PC-3 (cell line): ENCODE data around the gene EEF1E1. TPM values are rescaled to one million over a fixed set of nuclear protein-coding genes. Genes with fewer than 3 reads are reported as not detected.

ENCODE experiments used
- ATAC-seq: fragments of 200-7000 bp; cut with Tn5 transposase; 2 replicates; pipeline ENCODE4 v1.9.1; 2020; ENCODE audit warnings: mild to moderate bottlenecking, moderate library complexity
- BruUV-seq: library from RNA; stranded (reverse); fragments of 400-500 nt; replicated peaks from 2 replicates; lab custom pipeline; 2021; lab: Mats Ljungman, UMichigan
- CTCF ChIA-PET: fragments of 300-600 bp; sonication (Branson Sonifier 250); formaldehyde crosslinking; loops from one replicate; lab custom pipeline; 2022; ENCODE audit warnings: antibody characterized with exemption; lab: Charles Lee
- POLR2A ChIA-PET: fragments of 300-600 bp; sonication (Branson Sonifier 250); formaldehyde crosslinking; loops from one replicate; lab custom pipeline; 2022; ENCODE audit warnings: antibody characterized with exemption; ENCODE audit not compliant: unreplicated experiment; lab: Charles Lee
- DNase-seq: peaks from one replicate; pipeline ENCODE4 v3.0.0-alpha.2; 2015
- H2AFZ ChIP-seq: fragments of 300-600 bp; sonication (generic); 2 replicates; pipeline ENCODE4 v1.6.0; 2016; ENCODE audit warnings: antibody characterized with exemption, low read length
- H3F3A ChIP-seq: fragments of 300-600 bp; sonication (generic); one replicate; pipeline ENCODE4 v1.6.0; 2017; ENCODE audit warnings: antibody characterized with exemption, low read length, control low read depth, mild to moderate bottlenecking; ENCODE audit not compliant: unreplicated experiment
- H3K27ac ChIP-seq: fragments of 300-600 bp; sonication (generic); 2 replicates; pipeline ENCODE4 v1.5.1; 2016; ENCODE audit warnings: mild to moderate bottlenecking, low read length
- H3K27me3 ChIP-seq: fragments of 300-600 bp; sonication (generic); 2 replicates; pipeline ENCODE4 v1.6.1; 2016; ENCODE audit warnings: low read length, mixed read lengths
- H3K36me3 ChIP-seq: fragments of 300-600 bp; sonication (generic); 2 replicates; pipeline ENCODE4 v1.6.1; 2016; ENCODE audit warnings: low read depth, mixed run types, low read length, mixed read lengths
- H3K4me1 ChIP-seq: fragments of 300-600 bp; sonication (generic); 2 replicates; pipeline ENCODE4 v1.5.1; 2016; ENCODE audit warnings: low read length; ENCODE audit not compliant: insufficient read depth
- H3K4me2 ChIP-seq: fragments of 300-600 bp; sonication (generic); 2 replicates; pipeline ENCODE4 v1.6.0; 2016; ENCODE audit warnings: low read length
- H3K4me3 ChIP-seq: fragments of 300-600 bp; sonication (generic); 2 replicates; pipeline ENCODE4 v1.5.1; 2016; ENCODE audit warnings: mild to moderate bottlenecking, low read length, mixed read lengths
- H3K79me2 ChIP-seq: fragments of 300-600 bp; sonication (generic); 2 replicates; pipeline ENCODE4 v1.6.1; 2017; ENCODE audit warnings: low read length, mixed read lengths
- H3K9ac ChIP-seq: fragments of 300-600 bp; sonication (generic); 2 replicates; pipeline ENCODE4 v1.6.0; 2016; ENCODE audit warnings: mild to moderate bottlenecking, low read length
- H3K9me2 ChIP-seq: fragments of 300-600 bp; sonication (generic); replicated peaks from 2 replicates; pipeline ENCODE4 v1.6.1; 2016; ENCODE audit warnings: mixed run types, low read length, mixed read lengths
- H3K9me3 ChIP-seq: fragments of 300-600 bp; sonication (generic); 2 replicates; pipeline ENCODE4 v1.6.1; 2016; ENCODE audit warnings: low read length, mixed read lengths
- H4K20me1 ChIP-seq: fragments of 300-600 bp; sonication (generic); 2 replicates; pipeline ENCODE4 v1.6.1; 2016; ENCODE audit warnings: low read length, mixed read lengths
- EZH2 ChIP-seq: fragments of 300-600 bp; sonication (generic); IDR thresholded peaks from one replicate; pipeline ENCODE4 v1.6.1; 2017; ENCODE audit warnings: antibody characterized with exemption, mild to moderate bottlenecking, low read length; ENCODE audit not compliant: unreplicated experiment
- EZH2phosphoT487 ChIP-seq: fragments of 300-600 bp; sonication (generic); IDR thresholded peaks from 2 replicates; pipeline ENCODE4 v1.6.1; 2018; ENCODE audit warnings: mild to moderate bottlenecking, antibody characterized with exemption, low read length, borderline replicate concordance
- intact Hi-C: fragments of 100-400 bp; cut with micrococcal nuclease; formaldehyde crosslinking; loops from 2 replicates; pipeline ENCODE4 v1.9.0; 2023
- total RNA-seq: library from RNA; depleted of rRNA; stranded (reverse); fragments of >200 nt; gene quantifications from 2 replicates; pipeline ENCODE4 v1.2.3, GENCODE V29; 2014
- TF ChIP-seq, protein P1 (sequence below): fragments of 300-600 bp; sonication (generic); conservative IDR thresholded peaks from 2 replicates; pipeline ENCODE4 v1.5.1; 2017; ENCODE audit warnings: antibody characterized with exemption, low read depth, mild to moderate bottlenecking, low read length

Gene EEF1E1
- total RNA-seq, 1 experiment from 2014 or later, result 72.6 TPM

- DNase-seq (no peak), ATAC-seq (no peak)
- Histone ChIP-seq H3K4me3 (no peak overlapping the region), H3K27ac (no peak overlapping the region), H3K27me3 (no peaks in the 10 kb centered on the region), H3K36me3 (no peaks in the 10 kb centered on the region), H3K9me3 (no peaks in the 10 kb centered on the region), H2AFZ (no peak overlapping the region), H3K4me1 (peaks cover 25% of the 10 kb centered on the region), H4K20me1 (no peaks in the 10 kb centered on the region), H3K4me2 (no peak overlapping the region), H3F3A (no peaks in the 10 kb centered on the region), H3K79me2 (peaks cover 15% of the 10 kb centered on the region), H3K9ac (no peak overlapping the region), H3K9me2 (no peaks in the 10 kb centered on the region)
- TF ChIP-seq, protein P1, sequence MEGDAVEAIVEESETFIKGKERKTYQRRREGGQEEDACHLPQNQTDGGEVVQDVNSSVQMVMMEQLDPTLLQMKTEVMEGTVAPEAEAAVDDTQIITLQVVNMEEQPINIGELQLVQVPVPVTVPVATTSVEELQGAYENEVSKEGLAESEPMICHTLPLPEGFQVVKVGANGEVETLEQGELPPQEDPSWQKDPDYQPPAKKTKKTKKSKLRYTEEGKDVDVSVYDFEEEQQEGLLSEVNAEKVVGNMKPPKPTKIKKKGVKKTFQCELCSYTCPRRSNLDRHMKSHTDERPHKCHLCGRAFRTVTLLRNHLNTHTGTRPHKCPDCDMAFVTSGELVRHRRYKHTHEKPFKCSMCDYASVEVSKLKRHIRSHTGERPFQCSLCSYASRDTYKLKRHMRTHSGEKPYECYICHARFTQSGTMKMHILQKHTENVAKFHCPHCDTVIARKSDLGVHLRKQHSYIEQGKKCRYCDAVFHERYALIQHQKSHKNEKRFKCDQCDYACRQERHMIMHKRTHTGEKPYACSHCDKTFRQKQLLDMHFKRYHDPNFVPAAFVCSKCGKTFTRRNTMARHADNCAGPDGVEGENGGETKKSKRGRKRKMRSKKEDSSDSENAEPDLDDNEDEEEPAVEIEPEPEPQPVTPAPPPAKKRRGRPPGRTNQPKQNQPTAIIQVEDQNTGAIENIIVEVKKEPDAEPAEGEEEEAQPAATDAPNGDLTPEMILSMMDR, result no peak
- no peak for TF ChIP-seq EZH2
- TF ChIP-seq EZH2phosphoT487, result no peak
- ChIA-PET CTCF (no interaction called here), POLR2A (no interaction called here)
- no TSS peak for BruUV-seq
- intact Hi-C loops, result no loop called here
These were observed 3.4 kb upstream of the EEF1E1 start for GRCh38 chr6:8105791-8106190.

DNA sequence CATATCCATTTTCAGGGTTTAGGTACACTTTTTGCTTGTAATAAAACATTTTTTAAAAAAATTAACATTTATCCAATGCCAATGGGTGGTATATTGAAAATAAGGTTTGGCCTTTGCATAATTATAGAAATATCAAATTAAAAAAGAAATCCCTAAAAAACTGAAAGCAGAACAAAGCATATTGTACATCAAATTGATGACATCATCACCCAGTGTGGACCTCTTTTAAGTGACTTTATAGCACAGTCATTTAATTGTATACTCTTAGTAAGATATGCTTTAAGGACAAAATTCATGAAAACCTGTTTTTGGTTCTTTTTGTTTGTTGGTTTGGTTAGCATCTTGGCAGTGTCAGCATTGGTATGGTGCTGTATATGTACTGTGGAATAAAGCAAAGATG, 1.4 kb upstream of the EEF1E1 start:
- Histone ChIP-seq H3K36me3 (peaks cover 3% of the 10 kb centered on the region; the same call in 1 of the 2 replicates), H3K27ac (no peak overlapping the region), H3K4me1 (peaks cover 21% of the 10 kb centered on the region), H3K79me2 (peaks cover 35% of the 10 kb centered on the region), H3K4me2 (no peak overlapping the region), H3K4me3 (no peak overlapping the region), H4K20me1 (0 out of 2 replicates have a peak, but pooled peaks cover 5% of the 10 kb centered on the region), H3K9ac (no peak overlapping the region), H3K9me3 (no peaks in the 10 kb centered on the region), H3K9me2 (no peaks in the 10 kb centered on the region), H3F3A (no peaks in the 10 kb centered on the region), H2AFZ (no peak overlapping the region), H3K27me3 (no peaks in the 10 kb centered on the region)
- DNase-seq, result no peak
- TF ChIP-seq EZH2, result no peak
- TF ChIP-seq, protein P1, result no peak
- no peak for TF ChIP-seq EZH2phosphoT487
- BruUV-seq, result no TSS peak
- POLR2A ChIA-PET, result no interaction called here
- no peak for ATAC-seq
- CTCF ChIA-PET, result no interaction called here
- intact Hi-C loops, result loop anchor here (2.0 kb wide), 1 partner anchor 19 kb away; no protein-coding TSS in a partner anchor

- H3K27ac ChIP-seq, result no peak overlapping the region
- ATAC-seq, result no peak
- intact Hi-C loops, result no loop called here
- no peak for DNase-seq
- no peaks in the 10 kb centered on the region for H3K9me2 ChIP-seq
- H3K9ac ChIP-seq, result no peak overlapping the region
- POLR2A ChIA-PET, result no interaction called here
- peaks cover 69% of the 10 kb centered on the region for H3K79me2 ChIP-seq
- H3K4me3 ChIP-seq, result peak overlapping the region; percentile 4; the same call in 1 of the 2 replicates
- H2AFZ ChIP-seq, result no peak overlapping the region
- no peaks in the 10 kb centered on the region for H3K9me3 ChIP-seq
- TF ChIP-seq, protein P1, result no peak
- TF ChIP-seq EZH2 (no peak), EZH2phosphoT487 (no peak)
- H3K36me3 ChIP-seq, result peaks cover 26% of the 10 kb centered on the region
- 0 out of 2 replicates have a peak, but pooled peaks cover 8% of the 10 kb centered on the region for H4K20me1 ChIP-seq
- H3F3A ChIP-seq, result no peaks in the 10 kb centered on the region
- H3K4me2 ChIP-seq, result peak overlapping the region; percentile 59
- no peaks in the 10 kb centered on the region for H3K27me3 ChIP-seq
- peaks cover 9% of the 10 kb centered on the region for H3K4me1 ChIP-seq
- BruUV-seq, result no TSS peak
- CTCF ChIA-PET, result no interaction called here
These were observed 2.0 kb downstream of the EEF1E1 start for GRCh38 chr6:8100159-8100854.
